Measurements from ENCODE around the gene KRTAP19-7.

KRTAP19-7 gene

GRCh38 chr21:30561264-30561895 is at the start of gene KRTAP19-7:
TSS of gene KRTAP19-7 (minus strand) at chr21:30561314. CDS start at chr21:30561289, 25 bp downstream.
- TF ChIP-seq POLR2A (IDR thresholded peaks at IDR 0.05; ENCODE audit: low read depth, low read length): no peak
- DNase-seq (ENCODE audit: insufficient read length, low spot score) (no peak), FAIRE-seq (no peak)

DNA sequence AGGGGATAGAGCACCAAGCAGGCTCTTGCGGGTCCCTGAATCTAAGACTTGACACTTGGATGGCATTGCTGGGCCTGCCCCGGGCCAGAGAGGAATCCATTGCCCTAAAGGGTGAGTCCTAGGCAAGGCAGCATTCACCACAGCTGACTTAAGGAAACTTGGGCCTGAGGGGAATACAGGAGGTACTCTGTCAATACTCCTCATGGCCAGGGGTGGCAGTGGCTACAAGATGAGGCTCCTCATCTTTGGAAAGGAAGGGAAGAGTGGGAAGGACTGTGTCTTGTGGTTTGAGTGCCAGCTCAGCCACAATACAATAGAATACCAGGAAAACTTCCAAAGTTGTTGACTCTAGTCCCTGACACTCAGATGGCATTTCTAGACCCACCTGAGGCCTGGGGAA is 44.9 kb upstream of the KRTAP19-7 start:
- no peak for TF ChIP-seq POLR2A (IDR thresholded peaks at IDR 0.05; ENCODE audit: low read depth, low read length)
- DNase-seq (ENCODE audit: insufficient read length, low spot score): no peak
- FAIRE-seq: no peak

DNA sequence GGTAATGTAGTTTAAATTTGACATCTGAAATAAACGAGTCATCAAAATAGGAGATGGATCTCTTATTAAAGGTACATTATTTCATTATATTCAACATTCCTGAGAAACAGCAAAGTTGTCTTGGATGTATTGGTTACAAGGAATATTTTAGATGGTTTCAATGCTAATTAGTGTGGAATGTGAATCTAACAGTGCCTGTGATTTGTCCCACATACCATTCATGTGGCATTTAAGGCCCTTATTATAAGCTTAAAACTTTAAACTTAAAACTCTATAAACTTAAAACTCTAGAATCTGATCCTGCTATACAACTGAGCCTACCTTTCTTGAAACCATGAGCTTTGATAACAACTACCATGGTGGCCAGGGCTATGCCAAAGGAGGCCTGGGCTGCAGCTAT is 39.7 kb upstream of the KRTAP19-7 start, which contains the start of gene KRTAP22-1:
Gene KRTAP22-1, plus strand, starts transcription at position 301 of the 400 bp plus-strand sequence.
- DNase-seq (ENCODE audit: insufficient read length, low spot score) (no peak), FAIRE-seq (no peak)
- TF ChIP-seq POLR2A (IDR thresholded peaks at IDR 0.05; ENCODE audit: low read depth, low read length): no peak

DNA sequence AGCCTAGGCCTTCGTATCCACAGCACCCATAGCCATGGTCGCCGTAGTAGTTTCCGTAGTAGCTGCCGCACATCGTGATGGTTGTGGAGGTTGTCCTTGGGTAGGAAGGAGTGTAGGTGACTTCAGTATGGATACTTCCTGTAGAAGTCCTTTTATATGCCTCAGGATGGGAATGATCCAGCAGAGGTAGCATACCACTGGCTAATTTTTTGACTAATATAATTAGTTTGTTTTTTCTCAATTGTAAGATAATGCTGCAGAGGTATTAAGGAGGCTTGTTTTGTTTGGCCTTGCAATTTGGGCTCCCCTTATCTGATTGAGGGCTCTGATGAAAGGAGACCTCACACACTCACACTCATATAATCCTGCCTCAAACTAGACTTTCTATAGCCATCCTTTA is 37.7 kb upstream of the KRTAP19-7 start, which contains the start of gene KRTAP6-2:
Gene KRTAP6-2, minus strand, starts transcription at position 101 of the 400 bp plus-strand sequence. Its CDS starts 28 bp downstream, at position 73.
- no peak for TF ChIP-seq POLR2A (IDR thresholded peaks at IDR 0.05; ENCODE audit: low read depth, low read length)
- DNase-seq (ENCODE audit: insufficient read length, low spot score): no peak
- no peak for FAIRE-seq

GRCh38 chr21:30592140-30592539 is 31.0 kb upstream of the KRTAP19-7 start, which contains the start of gene KRTAP6-3:
TSS of gene KRTAP6-3 (plus strand) at chr21:30592440. CDS start at chr21:30592446, 6 bp downstream.
- no peak for TF ChIP-seq POLR2A (IDR thresholded peaks at IDR 0.05; ENCODE audit: low read depth, low read length)
- FAIRE-seq (no peak), DNase-seq (ENCODE audit: insufficient read length, low spot score) (no peak)

- no peak for TF ChIP-seq POLR2A (IDR thresholded peaks at IDR 0.05; ENCODE audit: low read depth, low read length)
- FAIRE-seq (no peak), DNase-seq (ENCODE audit: insufficient read length, low spot score) (no peak)
Measured at GRCh38 chr21:30590297-30590696, 29.2 kb upstream of the KRTAP19-7 start, which contains the start of gene KRTAP22-2. TSS of gene KRTAP22-2 (minus strand) at chr21:30590397.

DNA sequence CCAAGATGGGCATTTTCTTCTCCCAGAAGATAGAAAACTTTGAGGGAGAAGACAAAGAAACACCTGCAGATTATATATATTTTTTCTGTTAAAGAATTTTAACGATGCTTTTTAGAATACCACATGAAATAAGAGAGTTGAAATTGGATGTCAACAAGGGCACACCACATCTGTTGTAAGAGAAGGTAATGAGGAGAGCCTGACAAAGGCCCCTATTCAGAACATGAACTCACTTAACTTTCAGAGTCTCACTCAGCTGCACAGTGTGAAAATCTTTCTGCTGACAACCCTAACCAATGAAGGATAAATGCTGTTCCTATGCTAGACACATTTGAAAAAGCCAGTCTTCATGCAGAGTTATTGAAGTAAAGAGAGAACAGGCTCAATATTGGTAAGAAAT is 21.8 kb upstream of the KRTAP19-7 start:
- FAIRE-seq (no peak), DNase-seq (ENCODE audit: insufficient read length, low spot score) (no peak)
- TF ChIP-seq POLR2A (IDR thresholded peaks at IDR 0.05; ENCODE audit: low read depth, low read length): no peak

DNA sequence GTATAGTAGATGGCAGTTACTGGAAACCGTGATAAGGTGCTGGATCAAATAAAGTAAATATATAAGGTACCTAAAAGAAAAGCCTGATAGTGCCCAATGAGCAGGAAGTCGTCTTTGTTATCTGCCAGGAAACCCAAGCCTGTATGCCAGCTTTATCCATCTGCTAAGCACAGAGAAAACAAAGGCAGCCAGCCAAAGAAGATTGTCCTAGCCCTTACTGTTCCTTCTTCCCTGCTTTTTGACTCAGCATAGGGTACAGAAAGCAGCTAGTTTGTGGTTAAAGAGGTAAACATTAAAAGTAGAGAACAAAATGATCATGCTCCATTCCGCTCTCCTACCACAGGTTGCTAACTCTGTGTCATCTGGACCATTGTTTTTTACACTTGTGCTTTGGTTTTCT is 19.0 kb upstream of the KRTAP19-7 start:
- no peak for TF ChIP-seq POLR2A (IDR thresholded peaks at IDR 0.05; ENCODE audit: low read depth, low read length)
- no peak for FAIRE-seq
- DNase-seq (ENCODE audit: insufficient read length, low spot score): no peak

GRCh38 chr21:30579346-30579745 is 18.2 kb upstream of the KRTAP19-7 start:
- DNase-seq (ENCODE audit: insufficient read length, low spot score) (no peak), FAIRE-seq (no peak)
- no peak for TF ChIP-seq POLR2A (IDR thresholded peaks at IDR 0.05; ENCODE audit: low read depth, low read length)

DNA sequence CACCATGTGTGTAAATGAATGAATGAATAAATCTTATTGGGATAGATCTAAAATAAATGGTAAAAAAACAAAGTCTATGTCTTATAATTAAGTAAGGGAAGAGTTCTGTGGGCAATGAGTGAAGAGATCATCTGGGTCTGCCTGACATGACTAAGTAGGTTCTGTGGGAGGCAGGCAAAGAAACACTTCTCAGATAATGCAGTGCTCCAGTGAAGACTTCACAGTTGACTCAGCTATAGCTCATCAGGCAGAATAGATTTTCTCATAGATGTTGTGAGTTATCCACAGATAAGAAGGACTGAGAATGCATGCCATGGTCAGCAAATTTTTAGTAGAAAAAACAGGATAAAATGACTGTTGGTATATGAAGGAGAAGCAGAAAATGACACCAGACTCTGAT is 16.7 kb upstream of the KRTAP19-7 start:
- FAIRE-seq: no peak
- DNase-seq (ENCODE audit: insufficient read length, low spot score): no peak
- no peak for TF ChIP-seq POLR2A (IDR thresholded peaks at IDR 0.05; ENCODE audit: low read depth, low read length)

DNA sequence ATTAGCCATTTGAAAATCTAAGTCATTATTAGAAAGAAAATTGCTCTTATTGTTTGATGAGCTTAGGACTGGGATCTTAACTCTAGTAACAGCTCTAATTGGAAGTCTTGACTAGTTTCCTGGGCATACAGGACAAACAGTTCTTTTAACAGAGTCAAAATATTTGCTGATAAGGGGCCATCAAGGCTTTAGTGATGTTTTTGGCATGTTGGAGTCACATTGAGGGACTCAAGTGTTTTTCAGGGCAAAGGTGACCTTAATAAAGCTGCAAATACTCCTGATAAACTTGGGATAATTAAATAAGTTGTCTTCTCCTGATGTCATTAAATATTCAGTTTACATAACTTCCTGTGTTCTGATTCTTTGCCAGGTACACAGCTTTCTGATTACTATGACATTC is 6.5 kb upstream of the KRTAP19-7 start:
- TF ChIP-seq POLR2A (IDR thresholded peaks at IDR 0.05; ENCODE audit: low read depth, low read length): no peak
- FAIRE-seq: no peak
- no peak for DNase-seq (ENCODE audit: insufficient read length, low spot score)

DNA sequence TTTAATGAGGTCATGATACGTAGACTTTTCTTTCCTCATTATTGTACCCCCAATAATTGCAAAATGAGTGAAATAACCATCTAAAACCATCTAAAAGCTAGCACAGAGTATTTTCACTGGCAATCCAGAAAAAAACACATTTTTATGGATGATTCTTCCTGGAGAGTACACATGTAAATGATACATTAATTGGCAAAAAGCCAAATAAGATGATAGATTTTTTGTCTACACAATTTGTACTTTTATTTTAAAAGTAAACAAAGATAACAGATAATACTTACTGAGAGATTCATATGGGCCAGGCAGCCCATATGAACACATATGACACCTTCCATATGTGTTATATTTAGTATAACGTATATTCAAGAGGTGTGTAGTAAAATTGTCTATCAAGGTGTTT is 2.5 kb upstream of the KRTAP19-7 start:
- FAIRE-seq (no peak), DNase-seq (ENCODE audit: insufficient read length, low spot score) (no peak)
- TF ChIP-seq POLR2A (IDR thresholded peaks at IDR 0.05; ENCODE audit: low read depth, low read length): no peak

GRCh38 chr21:30563072-30563471 is 2.0 kb upstream of the KRTAP19-7 start:
- TF ChIP-seq POLR2A (IDR thresholded peaks at IDR 0.05; ENCODE audit: low read depth, low read length): no peak
- FAIRE-seq: no peak
- DNase-seq (ENCODE audit: insufficient read length, low spot score): no peak

- FAIRE-seq (no peak), DNase-seq (ENCODE audit: insufficient read length, low spot score) (no peak)
- no peak for TF ChIP-seq POLR2A (IDR thresholded peaks at IDR 0.05; ENCODE audit: low read depth, low read length)
Measured at GRCh38 chr21:30561957-30562356, 843 bp upstream of the KRTAP19-7 start.

DNA sequence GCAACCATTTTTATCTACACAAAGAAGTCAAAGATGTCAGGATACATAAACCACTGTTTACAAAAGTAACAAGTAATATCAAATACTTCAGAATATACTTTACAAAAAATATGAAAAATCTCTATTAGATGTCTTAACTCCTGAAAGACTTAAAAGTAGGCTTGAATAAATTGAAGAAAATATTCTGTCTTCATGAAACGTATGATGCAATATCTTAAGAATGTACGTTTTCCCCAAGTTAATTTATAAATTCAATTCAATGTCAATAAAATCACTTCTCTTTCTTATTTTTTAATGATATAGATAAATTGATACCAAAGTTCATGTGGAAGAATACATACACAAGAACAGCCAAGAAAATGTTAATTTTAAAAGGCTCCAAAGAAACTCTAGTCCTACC is 6.0 kb downstream of the KRTAP19-7 start:
- no peak for TF ChIP-seq POLR2A (IDR thresholded peaks at IDR 0.05; ENCODE audit: low read depth, low read length)
- FAIRE-seq (no peak), DNase-seq (ENCODE audit: insufficient read length, low spot score) (no peak)
